Endothelial cell of hepatic sinusoid (primary cell): Measurements from ENCODE around the gene TMEM236.

Experiments
- in situ Hi-C: cut with HindIII; loops from 2 replicates; pipeline ENCODE4 v1.10.0; 2017; ENCODE audit warnings: low sequenced_read_pairs

Gene TMEM236

GRCh38 chr10:17817790-17818189, 65.8 kb downstream of the TMEM236 start:
- in situ Hi-C loops, result no loop called here

- in situ Hi-C loops, result no loop called here
Measured at GRCh38 chr10:17819836-17820235, 67.8 kb downstream of the TMEM236 start.

- in situ Hi-C loops, result no loop called here
Measured at GRCh38 chr10:17820943-17821342, 68.9 kb downstream of the TMEM236 start.

GRCh38 chr10:17821893-17822292, 69.9 kb downstream of the TMEM236 start:
- in situ Hi-C loops, result no loop called here

- in situ Hi-C loops, result no loop called here
Measured at GRCh38 chr10:17831341-17831740, 79.3 kb downstream of the TMEM236 start.

- in situ Hi-C loops, result no loop called here
Measured at GRCh38 chr10:17831896-17832295, 79.9 kb downstream of the TMEM236 start.

- in situ Hi-C loops, result no loop called here
Measured at GRCh38 chr10:17833656-17834055, 81.7 kb downstream of the TMEM236 start.

GRCh38 chr10:17835688-17836087, 83.7 kb downstream of the TMEM236 start:
- in situ Hi-C loops, result no loop called here

- in situ Hi-C loops, result no loop called here
Measured at GRCh38 chr10:17836942-17837341, 84.9 kb downstream of the TMEM236 start.

- in situ Hi-C loops, result no loop called here
Measured at GRCh38 chr10:17838080-17838648, 86.2 kb downstream of the TMEM236 start.

- in situ Hi-C loops, result no loop called here
Measured at GRCh38 chr10:17841050-17841449, 89.0 kb downstream of the TMEM236 start.

GRCh38 chr10:17842641-17843040, 90.6 kb downstream of the TMEM236 start:
- in situ Hi-C loops, result no loop called here

- in situ Hi-C loops, result loop anchor here (5.0 kb wide), 1 partner anchor 370 kb away; no protein-coding TSS in a partner anchor
Measured at GRCh38 chr10:17847585-17848296, 95.7 kb downstream of the TMEM236 start.

- in situ Hi-C loops, result loop anchor here (5.0 kb wide), 1 partner anchor 369 kb away; no protein-coding TSS in a partner anchor
Measured at GRCh38 chr10:17848646-17849045, 96.6 kb downstream of the TMEM236 start.
